Measurements from ENCODE around the gene KRTAP9-9.
"Not testable (repeated sequence)": the region's sequence is repeated elsewhere in the genome, so short reads cannot be mapped to it uniquely, and the experiment has no call there.

The KRTAP9-9 gene

DNA sequence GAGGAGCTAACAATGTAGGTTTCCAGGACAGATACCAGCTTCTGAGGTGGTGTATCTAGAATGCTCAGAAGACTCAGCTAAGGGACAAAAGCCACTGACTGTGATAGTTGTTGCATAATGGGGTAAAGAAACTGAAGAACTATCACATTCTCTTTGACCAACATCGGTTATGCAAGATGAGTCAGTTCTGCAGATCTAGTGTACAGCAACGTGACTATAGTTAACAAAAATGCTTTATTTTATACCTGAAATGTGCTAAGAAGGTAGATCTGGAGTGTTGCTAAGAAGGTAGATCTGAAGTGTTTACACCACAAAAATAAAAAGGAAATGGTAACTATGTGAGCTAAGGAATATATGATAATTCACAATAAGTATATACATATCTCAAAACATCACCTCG is 12.5 kb downstream of the KRTAP9-9 start:
- DNase-seq: no peak

DNA sequence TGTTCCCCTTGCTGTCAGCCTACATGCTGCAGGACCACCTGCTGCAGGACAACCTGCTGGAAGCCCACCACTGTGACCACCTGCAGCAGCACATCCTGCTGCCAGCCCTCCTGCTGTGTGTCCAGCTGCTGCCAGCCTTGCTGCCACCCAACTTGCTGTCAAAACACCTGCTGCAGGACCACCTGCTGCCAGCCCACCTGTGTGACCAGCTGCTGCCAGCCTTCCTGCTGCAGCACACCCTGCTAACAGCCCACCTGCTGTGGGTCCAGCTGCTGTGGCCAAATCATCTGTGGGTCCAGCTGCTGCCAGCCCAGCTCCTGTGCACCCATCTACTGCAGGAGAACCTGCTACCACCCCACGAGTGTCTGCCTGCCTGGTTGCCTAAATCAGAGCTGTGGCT is 16.1 kb downstream of the KRTAP9-9 start:
- not testable (repeated sequence) for DNase-seq

DNA sequence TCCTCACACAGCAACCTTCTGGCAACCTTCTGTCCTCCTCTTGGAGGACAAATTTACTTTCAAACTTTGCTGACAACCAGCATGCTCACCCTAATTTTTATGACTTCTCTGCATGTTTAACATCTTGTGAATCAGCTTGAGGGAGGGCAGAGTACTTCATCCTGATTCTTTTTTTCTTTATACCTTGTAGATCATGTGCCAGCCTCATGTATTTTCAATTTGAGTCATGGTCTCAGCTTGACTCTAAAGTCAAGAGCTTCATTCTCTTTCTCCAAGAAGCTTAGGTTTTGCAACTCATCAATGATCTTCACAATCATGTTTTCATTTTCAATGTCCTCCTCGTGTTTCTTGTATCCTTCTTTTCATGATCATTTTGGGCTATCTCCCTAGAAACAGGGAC is 16.7 kb downstream of the KRTAP9-9 start:
- DNase-seq: no peak

DNA sequence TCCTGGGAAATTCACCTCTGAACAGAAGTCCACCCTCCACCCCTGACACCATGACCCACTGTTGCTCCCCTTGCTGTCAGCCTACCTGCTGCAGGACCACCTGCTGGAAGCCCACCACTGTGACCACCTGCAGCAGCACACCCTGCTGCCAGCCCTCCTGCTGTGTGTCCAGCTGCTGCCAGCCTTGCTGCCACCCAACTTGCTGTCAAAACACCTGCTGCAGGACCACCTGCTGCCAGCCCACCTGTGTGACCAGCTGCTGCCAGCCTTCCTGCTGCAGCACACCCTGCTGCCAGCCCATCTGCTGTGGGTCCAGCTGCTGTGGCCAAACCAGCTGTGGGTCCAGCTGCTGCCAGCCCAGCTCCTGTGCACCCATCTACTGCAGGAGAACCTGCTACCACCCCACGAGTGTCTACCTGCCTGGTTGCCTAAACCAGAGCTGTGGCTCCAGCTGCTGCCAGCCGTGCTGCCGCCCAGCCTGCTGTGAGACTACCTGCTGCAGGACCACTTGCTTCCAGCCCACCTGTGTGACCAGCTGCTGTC is 20.5 kb downstream of the KRTAP9-9 start, which contains the start of gene KRTAP9-7:
Gene KRTAP9-7 (plus strand): TSS at position 51 of the 543 bp plus-strand sequence. CDS start 0 bp downstream, at position 51.
- not testable (repeated sequence) for DNase-seq

DNA sequence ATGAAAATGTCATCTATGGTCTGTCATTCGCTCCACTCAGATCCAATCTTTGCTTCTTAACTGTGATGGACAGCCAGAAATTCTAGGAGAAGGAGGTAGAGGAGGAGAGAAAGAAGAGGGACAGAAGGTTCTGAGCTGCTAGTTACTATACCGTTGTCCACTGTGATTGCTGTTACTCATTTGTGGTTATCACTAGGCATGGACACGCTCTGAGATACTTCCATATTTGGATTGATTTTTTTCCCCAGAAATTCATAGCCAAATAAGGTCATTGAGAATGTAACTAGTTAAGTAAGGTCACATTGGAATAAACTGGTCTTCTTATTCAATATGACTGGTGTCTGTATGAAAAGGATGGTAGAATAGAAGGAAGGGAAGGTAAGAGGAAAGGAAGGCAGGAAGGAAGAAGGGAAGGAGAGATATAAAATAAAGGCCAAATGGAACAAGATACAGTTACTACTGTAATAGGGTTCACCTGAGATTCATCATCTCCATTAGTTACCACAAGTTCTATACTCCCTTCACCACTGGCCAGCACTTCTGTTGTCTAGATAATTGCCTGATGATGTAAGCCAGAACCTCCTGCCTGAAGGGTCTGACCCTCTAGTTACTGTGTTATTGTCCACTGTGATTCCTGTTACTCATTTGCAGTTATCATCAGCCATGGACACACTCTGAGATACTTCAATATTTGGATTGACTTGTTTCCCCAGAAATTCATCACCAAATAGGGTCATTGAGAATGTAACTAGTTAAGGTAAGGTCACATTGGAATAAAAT is 23.2 kb downstream of the KRTAP9-9 start:
- no peak for DNase-seq

DNA sequence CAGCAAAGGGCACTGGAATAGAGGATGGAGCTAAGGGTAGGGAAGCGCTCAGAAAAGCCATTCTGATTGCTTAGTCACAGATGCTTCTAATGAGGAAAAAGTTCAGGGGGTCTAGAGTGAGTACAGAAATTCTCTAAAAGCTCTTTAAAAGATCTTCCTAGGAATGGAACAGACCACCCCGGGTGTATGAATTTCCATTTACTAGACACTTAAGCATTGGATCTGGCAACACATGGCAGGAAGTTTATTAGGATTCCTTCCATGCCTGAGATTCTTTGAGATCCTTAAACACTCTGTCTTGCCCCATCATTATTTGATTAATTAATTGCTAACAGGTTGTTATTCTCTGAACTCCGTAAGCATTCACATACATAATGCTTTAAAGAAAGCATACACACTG is 28.9 kb downstream of the KRTAP9-9 start:
- DNase-seq: no peak

DNA sequence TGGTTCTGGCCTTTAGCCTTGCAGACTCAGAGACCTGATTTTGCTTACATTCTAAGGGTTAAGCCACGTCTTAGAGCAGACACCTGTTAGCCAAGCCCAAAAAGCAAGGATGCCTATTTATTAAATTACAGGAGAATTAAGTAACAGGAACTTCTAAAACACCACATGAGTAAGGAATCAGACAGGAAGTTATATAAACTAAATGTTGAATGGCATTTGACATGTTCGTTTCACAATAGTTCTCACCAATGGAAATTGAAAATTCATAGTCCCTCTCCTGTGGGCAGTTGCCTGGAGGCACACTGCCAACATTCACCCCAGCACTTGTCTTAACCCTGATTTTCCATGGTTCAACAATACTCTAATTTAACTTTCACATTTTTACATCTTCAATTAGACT is 29.4 kb downstream of the KRTAP9-9 start:
- DNase-seq: no peak

DNA sequence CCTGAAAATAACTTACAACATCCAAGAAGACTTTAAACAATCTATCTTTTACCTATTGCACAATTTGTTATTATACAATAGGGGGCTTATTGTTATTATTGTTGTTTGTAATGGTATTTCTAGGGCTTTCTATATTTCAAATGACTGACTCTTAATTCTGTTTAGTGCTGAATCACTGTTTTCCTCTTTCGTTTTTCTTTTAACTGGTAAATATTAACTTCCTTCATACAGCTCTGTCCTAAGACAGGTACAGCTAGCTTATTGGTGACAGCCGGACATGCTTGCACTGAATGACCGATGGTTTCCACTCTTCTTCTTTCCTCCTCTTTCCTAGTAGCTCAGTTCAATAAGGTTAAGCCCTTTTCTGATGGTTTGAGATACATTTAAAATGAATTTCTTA is 31.9 kb downstream of the KRTAP9-9 start:
- DNase-seq: no peak

DNA sequence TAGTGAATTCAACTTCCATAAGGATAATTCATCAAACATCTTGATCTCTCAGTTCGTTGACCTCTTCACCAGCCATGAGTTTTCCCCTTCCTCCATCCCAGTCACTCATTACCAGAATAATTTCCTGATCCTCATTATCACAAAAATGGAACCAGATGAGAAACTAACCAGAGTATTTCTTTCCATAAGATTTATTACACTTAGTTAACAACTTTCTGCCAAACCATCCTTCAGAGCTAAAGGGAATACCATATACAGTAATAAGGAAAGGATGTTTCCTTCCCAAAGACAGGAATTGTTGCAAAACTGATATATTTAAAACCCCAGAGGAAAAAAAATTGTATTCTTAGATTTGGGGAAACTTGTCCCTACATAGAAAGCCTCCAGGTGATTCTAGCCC is 38.8 kb downstream of the KRTAP9-9 start:
- DNase-seq: no peak

DNA sequence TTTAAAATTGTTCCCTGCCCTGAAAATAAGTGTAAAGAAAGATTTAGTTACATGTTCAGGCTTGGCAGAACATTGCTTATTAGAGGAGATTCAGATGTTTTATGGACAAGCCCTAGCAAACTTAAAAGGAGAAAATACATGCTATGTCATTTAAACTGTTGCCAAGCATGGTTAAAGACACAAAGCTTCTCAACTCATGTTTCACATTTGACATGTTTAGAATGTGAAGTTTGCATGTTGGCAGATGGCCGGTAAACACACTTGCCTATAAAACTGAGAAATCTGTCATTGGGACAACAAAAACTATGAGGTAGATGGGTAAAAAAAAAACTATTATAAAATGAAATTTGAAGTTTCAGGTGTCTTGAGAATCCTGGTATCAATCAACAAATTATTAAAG is 41.7 kb downstream of the KRTAP9-9 start:
- no peak for DNase-seq

DNA sequence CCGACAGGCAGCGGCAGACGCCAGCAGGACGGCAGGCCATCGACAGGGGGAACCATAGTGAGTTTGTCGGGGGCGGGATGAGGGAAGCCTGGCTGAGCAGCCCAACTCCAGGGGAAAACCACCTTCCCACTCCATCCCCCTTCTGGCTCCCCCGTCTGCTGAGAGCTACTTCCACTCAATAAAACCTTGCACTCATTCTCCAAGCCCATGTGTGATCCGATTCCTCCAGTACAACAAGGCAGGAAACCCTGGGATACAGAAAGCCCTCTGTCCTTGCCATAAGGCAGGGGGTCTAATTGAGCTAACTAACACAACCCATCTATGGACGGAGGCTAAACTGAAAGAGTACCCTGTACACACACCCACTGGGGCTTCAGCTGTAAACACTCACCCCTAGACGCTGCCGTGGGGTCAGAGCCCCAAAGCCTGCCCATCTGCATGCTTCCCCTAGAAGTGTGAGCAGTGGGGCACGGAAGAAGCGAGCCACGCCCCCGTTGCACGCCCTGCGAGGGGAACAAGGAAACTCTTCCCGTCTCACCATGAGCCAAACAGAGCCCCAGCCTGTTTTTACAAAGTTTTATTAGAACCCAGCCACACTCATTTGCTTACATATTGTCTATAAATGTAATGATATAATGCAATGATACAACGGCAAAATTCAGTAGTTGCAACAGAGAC is 43.4 kb downstream of the KRTAP9-9 start:
- no peak for DNase-seq

DNA sequence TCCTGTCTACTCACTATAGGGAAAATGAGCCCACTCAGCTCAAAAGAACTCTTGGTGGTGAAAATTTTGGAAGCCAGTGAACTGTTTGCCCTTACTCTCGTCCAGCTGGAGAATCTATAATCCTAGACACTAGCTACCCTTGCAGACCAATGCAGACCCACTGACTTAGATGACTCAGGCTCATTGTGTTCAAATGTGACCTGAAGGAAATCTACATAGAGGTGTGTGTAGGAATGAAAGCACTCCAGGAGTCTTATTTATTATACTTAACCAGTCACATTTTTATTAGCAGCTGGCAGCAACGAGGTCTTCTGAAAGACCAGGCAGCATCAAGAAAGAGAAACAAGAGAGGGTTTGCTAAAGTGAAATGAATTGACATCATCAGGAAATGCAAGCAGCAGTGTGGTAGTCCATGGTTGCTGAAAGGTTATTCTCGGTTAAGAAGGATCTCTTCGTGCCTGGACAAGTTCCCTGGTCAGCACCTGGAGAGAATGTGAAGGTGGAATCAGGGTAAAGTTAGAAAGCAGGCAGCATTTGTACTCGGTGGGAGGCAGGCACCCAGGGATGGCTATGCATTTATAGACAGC is 46.1 kb downstream of the KRTAP9-9 start:
- DNase-seq: no peak

DNA sequence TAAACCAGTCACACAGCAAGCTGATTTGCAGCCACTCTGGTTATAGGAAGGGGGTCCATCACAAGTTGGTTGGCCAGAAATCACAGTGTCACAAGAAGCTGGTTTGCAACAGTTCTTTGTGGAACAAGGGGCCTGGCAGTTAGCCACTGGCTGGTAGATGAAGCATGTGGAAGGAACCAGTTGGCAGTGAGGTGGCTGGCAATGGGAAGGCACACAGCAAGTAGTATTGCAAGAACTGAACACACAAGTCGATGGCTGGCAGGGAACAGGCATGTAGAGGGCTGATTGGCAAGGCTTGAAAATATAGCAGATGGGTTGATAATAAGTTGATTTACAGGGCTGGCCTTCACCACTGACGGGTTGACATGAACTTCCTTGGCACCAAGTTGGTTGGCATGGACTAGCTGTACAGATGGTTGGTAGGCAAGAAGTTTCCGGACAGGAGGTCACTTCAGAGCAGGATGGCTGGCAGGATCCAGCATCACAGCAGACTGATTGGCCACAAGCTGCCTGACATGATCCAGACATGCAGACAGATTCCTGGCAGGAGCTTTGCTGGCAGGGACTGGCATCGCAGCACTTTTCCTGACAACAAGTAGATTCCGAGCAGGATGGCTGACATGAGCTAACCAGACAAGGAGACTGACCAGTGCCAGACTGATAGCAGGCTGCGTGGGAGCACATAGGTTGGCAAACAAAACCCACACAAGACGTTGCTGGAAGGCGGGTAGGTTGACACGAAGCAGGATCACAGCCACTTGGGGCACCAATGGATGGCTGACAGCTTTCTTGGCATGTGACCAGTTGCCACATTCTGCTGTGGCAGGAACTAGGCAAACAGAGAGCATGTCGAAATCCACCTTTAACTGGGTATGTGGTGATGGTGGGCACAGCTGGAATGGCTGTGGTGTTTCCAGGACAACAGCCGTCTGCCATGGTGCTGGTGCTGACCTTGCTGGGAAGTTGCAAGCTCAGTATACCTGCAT is 47.0 kb downstream of the KRTAP9-9 start, which contains the start of gene KRTAP29-1:
Gene KRTAP29-1 (minus strand): TSS at position 936 of the 986 bp plus-strand sequence. CDS start 0 bp downstream, at position 936.
- no peak for DNase-seq

DNA sequence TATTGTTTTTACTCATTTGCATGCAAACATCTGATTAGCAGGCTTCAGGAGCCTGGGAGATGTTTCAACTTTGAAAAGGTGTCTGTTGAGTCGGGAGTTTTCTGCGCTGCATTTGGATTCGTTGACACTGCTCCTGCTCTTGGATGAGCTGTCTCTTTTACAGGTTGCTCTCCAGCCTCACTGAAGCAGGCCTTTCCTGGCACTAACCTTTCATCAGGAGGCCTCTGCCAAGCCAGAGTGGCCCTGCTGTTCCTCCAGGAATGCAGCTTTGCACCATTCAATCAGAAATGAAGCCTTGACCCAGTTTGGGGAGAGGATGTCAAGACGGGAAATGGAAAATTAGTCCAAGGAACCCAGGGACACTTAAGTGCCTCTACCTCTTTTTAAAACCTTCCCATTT is 47.8 kb downstream of the KRTAP9-9 start:
- no peak for DNase-seq

DNA sequence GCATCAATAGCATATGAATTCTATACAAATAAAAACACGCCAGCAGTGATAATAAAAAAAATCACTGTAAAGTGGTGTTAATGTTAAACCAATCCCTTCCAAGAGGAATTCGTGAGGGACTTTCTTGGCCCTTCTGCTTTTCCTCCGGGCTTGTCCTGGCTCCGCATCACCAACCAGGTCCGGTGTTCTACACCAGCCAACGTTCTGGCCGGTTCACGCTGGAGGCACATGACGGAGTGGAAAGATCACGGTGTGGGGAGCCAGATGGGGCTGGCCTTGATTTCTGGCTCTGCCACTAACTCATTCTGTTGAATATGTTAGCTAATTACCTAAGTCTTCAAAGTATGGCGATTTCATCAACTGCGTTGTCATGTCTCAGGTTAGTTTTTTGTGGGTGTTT is 48.9 kb downstream of the KRTAP9-9 start:
- no peak for DNase-seq
